ENCODE data around the gene UBB. TPM values are rescaled to one million over a fixed set of nuclear protein-coding genes. Genes with fewer than 3 reads are reported as not detected.

The UBB gene
- total and polyA plus RNA-seq, 9 of the 15 experiments (the other 6 are each of a cell fraction or from before 2014, with no cell fraction given): 1,069 to 4,143 (median 1,696) TPM

DNA sequence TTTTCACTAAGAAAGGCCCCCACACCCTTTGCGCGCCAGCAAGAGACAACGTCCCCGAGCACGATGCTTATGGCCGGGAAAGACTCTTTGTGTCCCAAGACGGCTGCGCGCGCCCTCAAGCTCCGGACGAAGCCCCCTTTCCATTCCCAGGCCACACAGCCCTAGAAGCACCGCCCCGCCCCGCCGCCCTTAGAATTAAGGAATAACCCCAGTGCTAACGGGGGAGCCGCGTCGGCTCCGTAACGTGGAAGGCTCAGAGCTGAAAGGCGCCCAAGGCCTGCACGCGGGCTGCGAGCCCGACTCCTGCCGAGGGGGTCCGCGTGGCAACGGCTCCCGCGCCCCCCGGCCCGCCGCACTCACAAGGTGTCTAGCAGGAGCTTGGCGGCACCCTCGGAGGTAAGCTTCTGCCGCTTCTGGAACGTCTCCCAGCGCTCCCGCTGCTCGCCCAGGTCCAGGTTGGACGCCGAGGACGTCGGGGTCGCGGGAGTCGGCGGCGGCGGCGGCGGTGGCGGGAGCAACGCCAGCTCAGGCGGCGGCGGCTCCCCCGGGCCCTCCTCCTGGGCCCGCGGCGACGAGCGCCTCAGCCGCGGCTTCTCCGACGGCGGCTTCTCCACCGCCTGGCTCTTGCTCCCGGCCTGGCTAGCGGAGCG, 28.1 kb upstream of the UBB start (continued):
- TF ChIP-seq ZNF77 (CRISPR knock-in tag; IDR thresholded peaks at IDR 0.05): no peak
- no peak for TF ChIP-seq ZNF217 (CRISPR knock-in tag; IDR thresholded peaks at IDR 0.05)
- TF ChIP-seq PHB2 (IDR thresholded peaks at IDR 0.05; ENCODE audit: low read depth): no peak
- TF ChIP-seq, protein P1, sequence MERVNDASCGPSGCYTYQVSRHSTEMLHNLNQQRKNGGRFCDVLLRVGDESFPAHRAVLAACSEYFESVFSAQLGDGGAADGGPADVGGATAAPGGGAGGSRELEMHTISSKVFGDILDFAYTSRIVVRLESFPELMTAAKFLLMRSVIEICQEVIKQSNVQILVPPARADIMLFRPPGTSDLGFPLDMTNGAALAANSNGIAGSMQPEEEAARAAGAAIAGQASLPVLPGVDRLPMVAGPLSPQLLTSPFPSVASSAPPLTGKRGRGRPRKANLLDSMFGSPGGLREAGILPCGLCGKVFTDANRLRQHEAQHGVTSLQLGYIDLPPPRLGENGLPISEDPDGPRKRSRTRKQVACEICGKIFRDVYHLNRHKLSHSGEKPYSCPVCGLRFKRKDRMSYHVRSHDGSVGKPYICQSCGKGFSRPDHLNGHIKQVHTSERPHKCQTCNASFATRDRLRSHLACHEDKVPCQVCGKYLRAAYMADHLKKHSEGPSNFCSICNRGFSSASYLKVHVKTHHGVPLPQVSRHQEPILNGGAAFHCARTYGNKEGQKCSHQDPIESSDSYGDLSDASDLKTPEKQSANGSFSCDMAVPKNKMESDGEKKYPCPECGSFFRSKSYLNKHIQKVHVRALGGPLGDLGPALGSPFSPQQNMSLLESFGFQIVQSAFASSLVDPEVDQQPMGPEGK (CRISPR knock-in tag; IDR thresholded peaks at IDR 0.05; ENCODE audit: borderline replicate concordance): no peak
- no peak for TF ChIP-seq PTTG1 (tag; IDR thresholded peaks at IDR 0.05; ENCODE audit: low read depth)
- TF ChIP-seq HMG20A (CRISPR knock-in tag; conservative IDR thresholded peaks at IDR 0.05): no peak
- TF ChIP-seq, protein P2, sequence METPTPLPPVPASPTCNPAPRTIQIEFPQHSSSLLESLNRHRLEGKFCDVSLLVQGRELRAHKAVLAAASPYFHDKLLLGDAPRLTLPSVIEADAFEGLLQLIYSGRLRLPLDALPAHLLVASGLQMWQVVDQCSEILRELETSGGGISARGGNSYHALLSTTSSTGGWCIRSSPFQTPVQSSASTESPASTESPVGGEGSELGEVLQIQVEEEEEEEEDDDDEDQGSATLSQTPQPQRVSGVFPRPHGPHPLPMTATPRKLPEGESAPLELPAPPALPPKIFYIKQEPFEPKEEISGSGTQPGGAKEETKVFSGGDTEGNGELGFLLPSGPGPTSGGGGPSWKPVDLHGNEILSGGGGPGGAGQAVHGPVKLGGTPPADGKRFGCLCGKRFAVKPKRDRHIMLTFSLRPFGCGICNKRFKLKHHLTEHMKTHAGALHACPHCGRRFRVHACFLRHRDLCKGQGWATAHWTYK (CRISPR knock-in tag; IDR thresholded peaks at IDR 0.05): no peak
- TF ChIP-seq ZNF699 (CRISPR knock-in tag; IDR thresholded peaks at IDR 0.05; ENCODE audit: insufficient replicate concordance): no peak
- TF ChIP-seq MYC (IDR thresholded peaks at IDR 0.05; ENCODE audit: low read depth, low read length): no peak
- TF ChIP-seq MYC (CRISPR knock-in tag; IDR thresholded peaks at IDR 0.05; ENCODE audit: borderline replicate concordance, low read depth): no peak
- TF ChIP-seq, protein P3, sequence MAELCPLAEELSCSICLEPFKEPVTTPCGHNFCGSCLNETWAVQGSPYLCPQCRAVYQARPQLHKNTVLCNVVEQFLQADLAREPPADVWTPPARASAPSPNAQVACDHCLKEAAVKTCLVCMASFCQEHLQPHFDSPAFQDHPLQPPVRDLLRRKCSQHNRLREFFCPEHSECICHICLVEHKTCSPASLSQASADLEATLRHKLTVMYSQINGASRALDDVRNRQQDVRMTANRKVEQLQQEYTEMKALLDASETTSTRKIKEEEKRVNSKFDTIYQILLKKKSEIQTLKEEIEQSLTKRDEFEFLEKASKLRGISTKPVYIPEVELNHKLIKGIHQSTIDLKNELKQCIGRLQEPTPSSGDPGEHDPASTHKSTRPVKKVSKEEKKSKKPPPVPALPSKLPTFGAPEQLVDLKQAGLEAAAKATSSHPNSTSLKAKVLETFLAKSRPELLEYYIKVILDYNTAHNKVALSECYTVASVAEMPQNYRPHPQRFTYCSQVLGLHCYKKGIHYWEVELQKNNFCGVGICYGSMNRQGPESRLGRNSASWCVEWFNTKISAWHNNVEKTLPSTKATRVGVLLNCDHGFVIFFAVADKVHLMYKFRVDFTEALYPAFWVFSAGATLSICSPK (IDR thresholded peaks at IDR 0.05; ENCODE audit: borderline replicate concordance): no peak
- TF ChIP-seq ZNF212 (CRISPR knock-in tag; IDR thresholded peaks at IDR 0.05): no peak
- TF ChIP-seq MBD2 (IDR thresholded peaks at IDR 0.05; ENCODE audit: borderline replicate concordance, low read depth): no peak
- no peak for TF ChIP-seq ZBTB34 (CRISPR knock-in tag; IDR thresholded peaks at IDR 0.05)
- TF ChIP-seq RHOXF2B (CRISPR knock-in tag; conservative IDR thresholded peaks at IDR 0.05): no peak
- no peak for TF ChIP-seq KLF13 (tag; IDR thresholded peaks at IDR 0.05; ENCODE audit: borderline replicate concordance, low read depth)
- no peak for TF ChIP-seq DPF2 (IDR thresholded peaks at IDR 0.05)
- TF ChIP-seq SIRT6 (IDR thresholded peaks at IDR 0.05; ENCODE audit: low read depth, low read length): no peak
- TF ChIP-seq MAX (CRISPR knock-in tag; IDR thresholded peaks at IDR 0.05): peak; percentile 59; the same call in 1 of the 2 replicates
- TF ChIP-seq ZBTB5 (IDR thresholded peaks at IDR 0.05): no peak

Data from K562 (cell line).